Endothelial cell (in vitro differentiated cells): ENCODE measurements around the gene DOLPP1. TPM values are rescaled to one million over a fixed set of nuclear protein-coding genes. Genes with fewer than 3 reads are reported as not detected.
"Not testable (repeated sequence)": the region's sequence is repeated elsewhere in the genome, so short reads cannot be mapped to it uniquely, and the experiment has no call there.

Experiments used
- DNase-seq: peaks from one replicate; pipeline ENCODE4 v3.0.0; 2021; ENCODE audit warnings: low spot score
- H3K27ac Mint-ChIP-seq: one replicate; pipeline ENCODE4 v1.8.0; 2021; ENCODE audit warnings: mixed read lengths, inconsistent platforms; ENCODE audit not compliant: unreplicated experiment
- H3K27me3 Mint-ChIP-seq: one replicate; pipeline ENCODE4 v1.8.0; 2021; ENCODE audit warnings: mild to moderate bottlenecking, moderate library complexity, mixed read lengths, inconsistent platforms; ENCODE audit not compliant: unreplicated experiment
- H3K36me3 Mint-ChIP-seq: one replicate; pipeline ENCODE4 v1.8.0; 2021; ENCODE audit warnings: mild to moderate bottlenecking, low read depth, mixed read lengths, inconsistent platforms; ENCODE audit not compliant: unreplicated experiment
- H3K4me1 Mint-ChIP-seq: one replicate; pipeline ENCODE4 v1.8.0; 2021; ENCODE audit warnings: mild to moderate bottlenecking, mixed read lengths, inconsistent platforms; ENCODE audit not compliant: unreplicated experiment
- H3K4me3 Mint-ChIP-seq: one replicate; pipeline ENCODE4 v1.8.0; 2021; ENCODE audit warnings: mild to moderate bottlenecking, mixed read lengths, inconsistent platforms; ENCODE audit not compliant: unreplicated experiment
- H3K9me3 Mint-ChIP-seq: one replicate; pipeline ENCODE4 v1.8.0; 2021; ENCODE audit warnings: mixed read lengths, inconsistent platforms; ENCODE audit not compliant: unreplicated experiment
- total RNA-seq: library from RNA; stranded (reverse); fragmentation: NEBNext Ultra II Directional; extraction: Animal tissue kit (Norgen Biotek cat#: 25700); gene quantifications from one replicate; pipeline ENCODE4 v1.2.1, GENCODE V29; 2021; ENCODE audit not compliant: unreplicated experiment
- TF ChIP-seq, protein P1 (sequence below): fragments of 200-600 bp; sonication (generic); IDR thresholded peaks from one replicate; pipeline ENCODE4 v1.5.0; 2021; ENCODE audit warnings: antibody characterized with exemption; ENCODE audit not compliant: unreplicated experiment

DOLPP1 gene
- total RNA-seq, 1 donor from 2014 or later, result 21.4 TPM

DNA sequence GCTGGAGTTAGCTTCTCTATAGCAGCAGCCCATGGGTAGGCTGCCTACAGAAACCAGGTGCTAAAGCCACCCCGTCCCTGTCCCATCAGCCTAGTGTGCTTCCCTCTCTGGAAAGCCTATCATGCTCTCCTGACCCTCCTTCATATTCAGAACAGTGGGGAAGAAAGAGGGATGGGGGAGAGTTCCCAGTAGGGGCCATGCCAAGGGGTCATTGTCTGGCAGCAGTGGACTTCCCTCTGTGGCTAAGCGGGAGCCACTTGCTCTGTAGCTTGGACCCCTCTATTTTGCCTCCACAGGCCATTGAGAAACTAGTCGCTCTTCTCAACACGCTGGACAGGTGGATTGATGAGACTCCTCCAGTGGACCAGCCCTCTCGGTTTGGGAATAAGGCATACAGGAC is 47.8 kb downstream of the DOLPP1 start:
- DNase-seq, result no peak
- Mint-ChIP-seq H3K4me1 (peaks cover 19% of the 10 kb centered on the region), H3K27ac (peak overlapping the region; percentile 36), H3K4me3 (no peak overlapping the region), H3K27me3 (peaks cover 4% of the 10 kb centered on the region), H3K9me3 (no peaks in the 10 kb centered on the region), H3K36me3 (peaks cover 12% of the 10 kb centered on the region)
- TF ChIP-seq, protein P1, sequence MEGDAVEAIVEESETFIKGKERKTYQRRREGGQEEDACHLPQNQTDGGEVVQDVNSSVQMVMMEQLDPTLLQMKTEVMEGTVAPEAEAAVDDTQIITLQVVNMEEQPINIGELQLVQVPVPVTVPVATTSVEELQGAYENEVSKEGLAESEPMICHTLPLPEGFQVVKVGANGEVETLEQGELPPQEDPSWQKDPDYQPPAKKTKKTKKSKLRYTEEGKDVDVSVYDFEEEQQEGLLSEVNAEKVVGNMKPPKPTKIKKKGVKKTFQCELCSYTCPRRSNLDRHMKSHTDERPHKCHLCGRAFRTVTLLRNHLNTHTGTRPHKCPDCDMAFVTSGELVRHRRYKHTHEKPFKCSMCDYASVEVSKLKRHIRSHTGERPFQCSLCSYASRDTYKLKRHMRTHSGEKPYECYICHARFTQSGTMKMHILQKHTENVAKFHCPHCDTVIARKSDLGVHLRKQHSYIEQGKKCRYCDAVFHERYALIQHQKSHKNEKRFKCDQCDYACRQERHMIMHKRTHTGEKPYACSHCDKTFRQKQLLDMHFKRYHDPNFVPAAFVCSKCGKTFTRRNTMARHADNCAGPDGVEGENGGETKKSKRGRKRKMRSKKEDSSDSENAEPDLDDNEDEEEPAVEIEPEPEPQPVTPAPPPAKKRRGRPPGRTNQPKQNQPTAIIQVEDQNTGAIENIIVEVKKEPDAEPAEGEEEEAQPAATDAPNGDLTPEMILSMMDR, result no peak

DNA sequence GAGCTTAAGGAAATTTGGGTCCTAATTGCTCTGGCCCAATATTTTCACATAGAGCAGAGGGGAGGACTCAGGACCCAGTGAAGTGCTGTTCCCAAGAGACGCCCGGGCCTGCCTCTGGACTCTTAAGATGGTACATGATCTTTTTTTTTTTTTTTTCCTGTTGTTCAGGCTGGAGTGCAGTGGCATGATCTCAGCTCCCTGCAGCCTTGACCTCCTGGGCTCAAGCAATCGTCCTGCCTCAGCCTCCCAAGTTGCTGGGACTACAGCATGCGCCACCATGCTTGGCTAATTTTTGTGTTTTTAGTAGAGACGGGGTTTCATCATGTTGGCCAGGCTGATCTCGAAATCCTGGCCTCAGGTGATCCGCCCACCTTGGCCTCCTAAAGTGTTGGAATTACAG is 49.4 kb downstream of the DOLPP1 start:
- H3K4me3 Mint-ChIP-seq, H3K27ac Mint-ChIP-seq, DNase-seq, H3K27me3 Mint-ChIP-seq, H3K9me3 Mint-ChIP-seq: not testable (repeated sequence)
- peaks cover 19% of the 10 kb centered on the region for H3K4me1 Mint-ChIP-seq
- peaks cover 16% of the 10 kb centered on the region for H3K36me3 Mint-ChIP-seq

DNA sequence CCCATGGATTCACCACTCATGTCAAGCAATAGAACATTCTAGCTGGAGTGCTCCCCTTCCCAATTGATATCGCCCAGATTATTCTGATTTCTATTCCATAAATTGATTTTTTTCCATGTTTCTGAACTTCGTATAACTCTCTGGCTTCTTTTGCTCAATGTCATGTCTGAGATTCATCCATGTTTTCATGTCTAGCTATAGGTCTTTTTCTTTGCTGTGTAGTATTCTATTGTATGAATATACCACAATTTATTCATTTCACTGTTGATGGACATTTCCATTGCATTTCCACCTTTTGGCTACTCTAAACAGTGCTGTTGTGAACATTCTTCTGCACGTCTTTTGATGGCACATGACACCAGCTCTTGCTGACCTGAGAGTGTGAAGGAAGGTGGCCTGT is 49.9 kb downstream of the DOLPP1 start:
- H3K36me3 Mint-ChIP-seq, result peaks cover 18% of the 10 kb centered on the region
- TF ChIP-seq, protein P1, result no peak
- H3K9me3 Mint-ChIP-seq, result no peaks in the 10 kb centered on the region
- peaks cover 4% of the 10 kb centered on the region for H3K27me3 Mint-ChIP-seq
- no peak for DNase-seq
- peak overlapping the region; percentile 33 for H3K4me3 Mint-ChIP-seq
- peaks cover 19% of the 10 kb centered on the region for H3K4me1 Mint-ChIP-seq
- no peak overlapping the region for H3K27ac Mint-ChIP-seq

DNA sequence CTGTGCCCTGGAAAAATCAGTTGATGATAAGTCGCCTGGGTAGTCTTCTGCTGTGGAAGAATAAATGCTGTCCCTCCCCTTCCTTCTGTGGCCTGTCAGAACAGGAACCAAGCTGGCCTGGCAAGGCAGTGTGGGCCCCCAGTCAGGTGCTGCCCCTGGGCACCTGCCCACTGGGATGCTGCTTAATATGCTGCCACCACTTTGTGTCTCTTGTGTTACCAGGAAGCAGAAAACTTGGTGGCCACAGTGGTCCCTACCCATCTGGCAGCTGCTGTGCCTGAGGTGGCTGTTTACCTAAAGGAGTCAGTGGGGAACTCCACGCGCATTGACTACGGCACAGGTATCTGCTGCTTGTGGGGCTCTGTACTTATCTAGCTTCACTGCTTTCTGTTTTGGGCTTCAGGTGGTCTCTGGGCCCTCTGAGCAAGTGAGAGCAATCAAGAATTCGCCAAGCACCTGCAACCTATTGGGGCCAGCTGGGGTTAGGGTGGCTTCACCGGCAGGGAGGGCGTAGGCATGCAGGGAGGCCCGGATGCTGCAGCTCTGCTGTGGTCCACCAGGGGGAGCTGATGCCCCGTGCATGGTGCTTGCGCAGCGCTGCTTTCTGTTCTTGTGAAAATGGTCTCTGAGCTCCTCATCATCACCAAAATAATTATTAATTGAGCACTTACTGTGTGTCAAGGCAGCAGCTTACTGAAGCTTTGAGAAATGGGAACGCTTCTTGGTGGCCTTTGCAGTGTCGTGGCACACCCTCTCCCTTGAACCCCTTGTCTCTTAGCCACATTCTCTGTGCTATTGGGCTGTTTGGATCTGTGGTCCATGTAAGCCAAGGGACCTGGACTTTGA is 50.6 kb downstream of the DOLPP1 start:
- Mint-ChIP-seq H3K36me3 (peaks cover 18% of the 10 kb centered on the region), H3K27me3 (peaks cover 4% of the 10 kb centered on the region)
- TF ChIP-seq, protein P1, result peak; percentile 94

DNA sequence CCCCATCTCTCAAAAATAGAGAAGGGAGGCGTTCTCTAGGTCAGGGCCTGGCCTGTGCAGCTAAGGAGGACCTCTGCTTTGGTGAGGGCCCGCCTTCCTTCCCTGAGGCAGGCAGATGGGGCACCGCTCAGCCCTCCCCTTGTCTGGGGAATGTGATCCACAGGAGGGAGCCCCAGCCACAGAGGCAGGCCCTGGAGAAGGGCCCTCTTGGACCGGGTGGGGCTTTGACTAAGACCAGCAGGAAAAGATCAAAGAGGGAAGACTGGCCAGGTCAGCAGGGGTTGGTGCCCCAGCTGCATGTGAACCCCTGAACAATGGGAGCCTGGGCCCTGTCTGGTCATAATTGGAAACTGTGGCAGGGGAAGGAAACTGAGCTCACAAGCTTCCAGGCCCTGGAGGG is 52.2 kb downstream of the DOLPP1 start:
- no peak overlapping the region for H3K27ac Mint-ChIP-seq
- peaks cover 23% of the 10 kb centered on the region for H3K36me3 Mint-ChIP-seq
- no peak for DNase-seq
- peaks cover 2% of the 10 kb centered on the region for H3K27me3 Mint-ChIP-seq
- peaks cover 6% of the 10 kb centered on the region for H3K4me1 Mint-ChIP-seq
- no peak overlapping the region for H3K4me3 Mint-ChIP-seq
- TF ChIP-seq, protein P1, result no peak
- no peaks in the 10 kb centered on the region for H3K9me3 Mint-ChIP-seq

More for the DNA sequence above, 50.6 kb downstream of the DOLPP1 start:
- Mint-ChIP-seq H3K4me1 (peaks cover 15% of the 10 kb centered on the region), H3K27ac (no peak overlapping the region), H3K4me3 (no peak overlapping the region), H3K9me3 (no peaks in the 10 kb centered on the region)
- peak; percentile 90 for DNase-seq
